ENCODE results near the gene ACR. TPM values are rescaled to one million over a fixed set of nuclear protein-coding genes. Genes with fewer than 3 reads are reported as not detected.

The ACR gene
- total RNA-seq, 1 donor from 2014 or later = 2.8 TPM

DNA sequence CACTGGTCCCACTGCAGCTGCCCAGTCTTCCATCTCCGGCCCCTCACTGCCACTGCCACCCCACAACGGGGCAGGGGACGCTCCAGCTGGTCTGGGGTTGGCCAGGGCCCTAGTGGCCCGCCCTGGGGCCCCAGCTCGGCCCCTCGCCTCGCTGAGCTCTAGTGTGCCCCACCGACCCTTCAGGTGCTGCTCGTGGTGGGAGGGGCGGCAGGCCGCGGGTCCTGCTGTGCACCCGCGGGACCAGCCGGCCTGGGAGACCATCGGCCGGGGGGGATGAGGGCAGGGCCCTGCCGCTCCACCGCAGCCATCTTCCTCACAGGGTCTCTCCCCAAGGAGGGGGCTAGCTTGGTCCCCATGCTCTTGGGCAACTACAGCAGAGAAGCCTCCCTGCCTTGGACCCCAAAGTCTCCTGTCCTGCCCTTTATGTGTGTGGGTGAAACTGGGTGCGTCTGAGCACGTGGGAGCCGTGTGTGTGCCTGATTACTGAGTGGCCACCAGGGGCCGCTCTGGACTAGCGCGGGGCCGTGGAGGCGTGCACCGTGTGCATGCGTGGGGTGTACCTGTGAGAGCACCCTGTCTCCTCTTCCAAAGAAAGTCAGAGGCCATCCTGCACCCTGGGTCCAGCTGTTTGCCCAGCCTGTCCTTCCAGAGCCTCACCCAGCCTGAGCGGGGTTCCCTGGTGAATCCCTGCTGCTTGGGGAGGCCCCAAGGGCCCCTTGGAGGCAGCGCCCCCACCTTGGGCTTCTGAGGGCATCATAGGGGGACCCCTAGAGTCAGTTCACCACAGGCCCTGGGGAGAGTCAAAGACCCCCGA lies 6.0 kb upstream of the ACR start:
- H3K9me3 Mint-ChIP-seq (ENCODE audit: unreplicated experiment) = no peaks in the 10 kb centered on the region
- peak overlapping the region; percentile 72 for H3K27ac Mint-ChIP-seq (ENCODE audit: unreplicated experiment)
- H3K4me3 Mint-ChIP-seq (ENCODE audit: unreplicated experiment) = peak overlapping the region; percentile 76
- TF ChIP-seq, protein P1, sequence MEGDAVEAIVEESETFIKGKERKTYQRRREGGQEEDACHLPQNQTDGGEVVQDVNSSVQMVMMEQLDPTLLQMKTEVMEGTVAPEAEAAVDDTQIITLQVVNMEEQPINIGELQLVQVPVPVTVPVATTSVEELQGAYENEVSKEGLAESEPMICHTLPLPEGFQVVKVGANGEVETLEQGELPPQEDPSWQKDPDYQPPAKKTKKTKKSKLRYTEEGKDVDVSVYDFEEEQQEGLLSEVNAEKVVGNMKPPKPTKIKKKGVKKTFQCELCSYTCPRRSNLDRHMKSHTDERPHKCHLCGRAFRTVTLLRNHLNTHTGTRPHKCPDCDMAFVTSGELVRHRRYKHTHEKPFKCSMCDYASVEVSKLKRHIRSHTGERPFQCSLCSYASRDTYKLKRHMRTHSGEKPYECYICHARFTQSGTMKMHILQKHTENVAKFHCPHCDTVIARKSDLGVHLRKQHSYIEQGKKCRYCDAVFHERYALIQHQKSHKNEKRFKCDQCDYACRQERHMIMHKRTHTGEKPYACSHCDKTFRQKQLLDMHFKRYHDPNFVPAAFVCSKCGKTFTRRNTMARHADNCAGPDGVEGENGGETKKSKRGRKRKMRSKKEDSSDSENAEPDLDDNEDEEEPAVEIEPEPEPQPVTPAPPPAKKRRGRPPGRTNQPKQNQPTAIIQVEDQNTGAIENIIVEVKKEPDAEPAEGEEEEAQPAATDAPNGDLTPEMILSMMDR (IDR thresholded peaks at IDR 0.05; ENCODE audit: unreplicated experiment) = peak; percentile 56
- H3K36me3 Mint-ChIP-seq (ENCODE audit: low read depth, unreplicated experiment) = peaks cover 41% of the 10 kb centered on the region
- peaks cover 17% of the 10 kb centered on the region for H3K4me1 Mint-ChIP-seq (ENCODE audit: unreplicated experiment)
- peaks cover 63% of the 10 kb centered on the region for H3K27me3 Mint-ChIP-seq (ENCODE audit: unreplicated experiment)
- DNase-seq (ENCODE audit: low spot score) = no peak

DNA sequence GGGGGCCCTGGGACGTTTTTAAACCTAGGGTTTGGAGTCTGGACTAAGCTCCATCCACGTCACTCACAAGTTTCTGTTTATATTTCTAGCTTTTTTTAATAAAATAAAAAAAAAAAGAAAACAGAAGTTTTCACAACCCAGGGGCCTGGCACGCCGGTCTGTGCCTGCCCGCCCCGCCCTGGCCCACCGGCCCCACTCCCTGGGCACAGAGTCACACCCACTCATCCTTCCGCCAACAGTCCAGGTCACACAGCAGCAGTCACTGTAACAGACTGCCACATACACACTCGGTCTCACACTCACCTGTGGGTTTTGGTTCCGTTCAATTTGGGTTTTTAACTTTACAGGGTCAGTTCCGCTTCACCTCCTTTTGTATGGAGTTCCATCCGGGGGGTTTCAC lies 5.3 kb upstream of the ACR start:
- Mint-ChIP-seq H3K9me3 (ENCODE audit: unreplicated experiment) (no peaks in the 10 kb centered on the region), H3K27ac (ENCODE audit: unreplicated experiment) (peak overlapping the region; percentile 89), H3K27me3 (ENCODE audit: unreplicated experiment) (peaks cover 64% of the 10 kb centered on the region), H3K36me3 (ENCODE audit: low read depth, unreplicated experiment) (peaks cover 35% of the 10 kb centered on the region), H3K4me3 (ENCODE audit: unreplicated experiment) (peak overlapping the region; percentile 86), H3K4me1 (ENCODE audit: unreplicated experiment) (peaks cover 13% of the 10 kb centered on the region)
- TF ChIP-seq, protein P1 (IDR thresholded peaks at IDR 0.05; ENCODE audit: unreplicated experiment) = no peak
- peak; percentile 1 for DNase-seq (ENCODE audit: low spot score)

DNA sequence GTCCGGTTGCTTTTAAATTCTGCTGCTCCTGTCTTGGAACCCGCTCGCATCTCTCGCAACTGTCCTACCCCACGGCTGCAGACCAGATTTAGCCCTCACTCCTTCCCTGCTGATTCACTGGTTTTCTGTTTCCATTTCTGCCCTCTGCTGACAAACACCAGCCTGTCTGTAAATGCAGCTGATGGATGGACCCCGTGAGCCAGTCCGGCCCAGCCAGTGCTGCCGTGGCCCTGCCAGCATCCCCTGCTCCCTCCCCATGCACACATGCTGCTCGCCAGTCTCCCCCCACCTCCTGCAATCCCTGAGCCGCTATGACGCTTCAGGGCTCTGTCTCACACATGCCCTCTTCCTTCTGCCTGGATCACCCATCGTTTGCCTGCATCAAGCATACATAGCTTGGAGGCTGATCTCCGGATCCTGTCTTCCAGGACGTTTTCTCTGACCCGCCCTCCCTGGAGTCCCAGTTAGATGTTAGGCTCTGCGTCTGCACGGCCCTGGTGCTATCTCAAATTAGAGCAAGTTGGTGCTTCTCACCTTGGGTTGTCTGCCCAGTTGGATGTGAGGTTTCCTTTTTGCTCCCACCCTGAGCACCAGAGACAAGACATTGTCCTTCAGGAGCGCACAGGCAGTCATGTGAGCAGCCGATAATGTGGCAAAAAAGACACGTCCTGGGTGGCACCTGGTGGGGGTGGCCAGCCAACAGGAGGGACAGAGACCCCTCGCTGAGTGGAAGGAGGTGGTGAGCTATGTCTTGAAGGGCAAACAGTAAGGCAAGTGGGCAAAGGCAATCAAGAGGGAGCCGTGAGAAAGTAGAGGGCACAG lies 4.3 kb upstream of the ACR start:
- Mint-ChIP-seq H3K27ac (ENCODE audit: unreplicated experiment) (peak overlapping the region; percentile 10), H3K27me3 (ENCODE audit: unreplicated experiment) (peaks cover 59% of the 10 kb centered on the region)
- TF ChIP-seq, protein P1 (IDR thresholded peaks at IDR 0.05; ENCODE audit: unreplicated experiment) = no peak

DNA sequence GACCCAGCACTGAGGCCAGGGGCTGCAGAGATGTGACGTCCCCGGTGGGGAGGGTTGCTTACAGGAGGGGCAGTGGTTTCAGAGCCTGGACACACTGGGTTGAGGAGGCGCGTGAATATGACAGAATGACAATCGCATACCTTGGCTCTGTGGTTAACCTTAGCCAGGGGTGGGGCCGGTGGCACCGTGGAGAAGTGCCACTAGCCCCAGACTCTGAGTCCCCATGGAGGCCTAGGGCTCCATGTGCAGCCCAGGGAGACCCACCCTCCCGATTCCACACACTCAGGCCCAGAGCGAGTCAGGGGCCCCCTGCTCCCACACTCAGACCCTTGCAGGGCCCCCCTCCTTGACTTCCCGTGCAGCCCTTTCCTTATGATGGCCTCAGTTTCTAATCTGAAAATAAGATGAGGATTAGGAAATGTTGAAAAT lies 3.6 kb upstream of the ACR start:
- Mint-ChIP-seq H3K27ac (ENCODE audit: unreplicated experiment) (no peak overlapping the region), H3K36me3 (ENCODE audit: low read depth, unreplicated experiment) (peaks cover 33% of the 10 kb centered on the region), H3K9me3 (ENCODE audit: unreplicated experiment) (no peaks in the 10 kb centered on the region), H3K4me1 (ENCODE audit: unreplicated experiment) (peaks cover 13% of the 10 kb centered on the region), H3K27me3 (ENCODE audit: unreplicated experiment) (peaks cover 61% of the 10 kb centered on the region), H3K4me3 (ENCODE audit: unreplicated experiment) (peak overlapping the region; percentile 1)
- TF ChIP-seq, protein P1 (IDR thresholded peaks at IDR 0.05; ENCODE audit: unreplicated experiment) = no peak
- DNase-seq (ENCODE audit: low spot score) = peak; percentile 5

More for the DNA sequence above, 4.3 kb upstream of the ACR start:
- DNase-seq (ENCODE audit: low spot score) = peak; percentile 9
- Mint-ChIP-seq H3K36me3 (ENCODE audit: low read depth, unreplicated experiment) (peaks cover 36% of the 10 kb centered on the region), H3K4me1 (ENCODE audit: unreplicated experiment) (peaks cover 13% of the 10 kb centered on the region), H3K9me3 (ENCODE audit: unreplicated experiment) (no peaks in the 10 kb centered on the region), H3K4me3 (ENCODE audit: unreplicated experiment) (peak overlapping the region; percentile 1)

Data from endothelial cell (in vitro differentiated cells).